ENCODE results near the gene SHB.

Gene SHB

GRCh38 chr9:37956904-37957663, 111.9 kb downstream of the SHB start:
- DNase-seq (ENCODE audit: insufficient read length, low spot score) (no peak), FAIRE-seq (no peak)

GRCh38 chr9:37956423-37956820, 112.6 kb downstream of the SHB start:
- no peak for DNase-seq (ENCODE audit: insufficient read length, low spot score)
- FAIRE-seq: no peak

GRCh38 chr9:37955781-37956422, 113.1 kb downstream of the SHB start:
- no peak for FAIRE-seq
- DNase-seq (ENCODE audit: insufficient read length, low spot score): no peak

GRCh38 chr9:37954581-37954981, 114.4 kb downstream of the SHB start:
- FAIRE-seq: peak; percentile 96
- peak; percentile 38 for DNase-seq (ENCODE audit: insufficient read length, low spot score)

DNA sequence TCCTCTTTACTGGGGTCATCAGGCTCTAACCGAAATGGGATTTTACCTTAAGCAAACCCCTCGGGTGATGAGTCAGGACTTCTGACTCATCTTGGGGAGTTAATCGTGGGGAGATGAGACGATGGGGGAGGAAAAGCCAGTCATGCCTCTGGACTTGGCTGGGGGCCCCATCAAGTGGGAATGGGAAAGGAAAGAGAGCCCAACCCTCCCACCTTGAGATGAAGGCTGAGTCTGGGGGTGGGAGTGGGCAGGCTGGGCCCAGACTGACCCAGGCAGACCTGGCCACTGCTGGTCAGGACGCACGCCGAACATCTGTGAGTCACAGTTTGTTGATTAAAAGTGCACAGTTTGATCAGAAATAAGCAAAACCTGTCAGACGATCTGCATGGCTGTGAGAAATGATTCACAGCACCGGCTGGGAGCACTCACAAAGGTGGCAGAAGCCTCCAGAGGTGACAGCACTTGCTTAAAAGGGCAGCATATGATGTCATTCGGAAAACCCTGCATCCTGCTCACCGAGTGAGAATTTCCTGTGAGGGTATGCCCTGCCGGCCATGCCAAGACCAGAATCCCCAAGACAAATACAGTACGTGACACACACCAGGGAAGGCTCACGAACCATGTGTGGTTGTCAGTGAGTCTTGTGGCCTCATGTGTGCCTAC, 115.1 kb downstream of the SHB start:
- DNase-seq (ENCODE audit: insufficient read length, low spot score) (peak; percentile 70), FAIRE-seq (no peak)

GRCh38 chr9:37953206-37953774, 115.7 kb downstream of the SHB start:
- FAIRE-seq (no peak), DNase-seq (ENCODE audit: insufficient read length, low spot score) (no peak)

- no peak for FAIRE-seq
- DNase-seq (ENCODE audit: insufficient read length, low spot score): no peak
Measured at GRCh38 chr9:37952731-37953130, 116.3 kb downstream of the SHB start.

DNA sequence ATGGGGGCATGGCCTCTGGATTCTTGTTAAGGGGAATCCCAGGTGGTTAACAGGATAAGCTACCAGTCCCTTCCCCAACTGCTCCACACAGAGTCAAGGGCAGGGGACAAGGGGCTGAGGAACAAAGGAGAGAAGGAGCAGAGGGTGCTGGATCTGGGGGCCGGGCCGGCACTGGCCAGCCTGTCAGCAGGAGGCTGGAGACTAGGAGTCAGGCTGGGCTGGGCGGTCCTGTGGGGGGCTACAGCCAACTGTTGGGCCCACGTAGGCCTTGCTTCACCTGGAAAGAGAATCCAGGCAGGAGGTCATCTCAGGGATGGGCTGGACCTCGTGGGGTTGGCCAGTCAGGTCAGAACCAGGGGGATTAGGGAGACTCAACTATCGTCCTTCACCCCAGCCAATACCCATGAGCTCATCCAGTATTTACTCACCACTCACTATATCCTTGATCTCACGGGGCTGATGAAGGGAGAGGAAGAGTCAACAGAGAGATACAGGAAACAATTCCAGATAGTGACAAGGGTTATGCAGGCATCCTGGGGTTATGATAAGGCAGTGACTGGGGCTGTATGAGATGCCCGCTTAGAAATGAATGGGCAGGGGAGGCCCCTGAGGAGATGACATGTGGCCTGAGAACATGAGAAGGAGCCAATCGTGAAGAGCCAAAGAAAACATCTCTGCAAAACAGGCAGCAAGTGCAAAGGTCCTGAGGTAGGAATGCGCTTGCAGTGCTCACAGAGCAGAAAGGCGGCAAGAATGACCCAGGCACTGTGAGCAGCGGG, 117.2 kb downstream of the SHB start:
- FAIRE-seq: no peak

GRCh38 chr9:37950561-37950960, 118.5 kb downstream of the SHB start:
- FAIRE-seq: no peak
- DNase-seq (ENCODE audit: insufficient read length, low spot score): no peak

More for the DNA sequence above, 117.2 kb downstream of the SHB start:
- no peak for DNase-seq (ENCODE audit: insufficient read length, low spot score)

DNA sequence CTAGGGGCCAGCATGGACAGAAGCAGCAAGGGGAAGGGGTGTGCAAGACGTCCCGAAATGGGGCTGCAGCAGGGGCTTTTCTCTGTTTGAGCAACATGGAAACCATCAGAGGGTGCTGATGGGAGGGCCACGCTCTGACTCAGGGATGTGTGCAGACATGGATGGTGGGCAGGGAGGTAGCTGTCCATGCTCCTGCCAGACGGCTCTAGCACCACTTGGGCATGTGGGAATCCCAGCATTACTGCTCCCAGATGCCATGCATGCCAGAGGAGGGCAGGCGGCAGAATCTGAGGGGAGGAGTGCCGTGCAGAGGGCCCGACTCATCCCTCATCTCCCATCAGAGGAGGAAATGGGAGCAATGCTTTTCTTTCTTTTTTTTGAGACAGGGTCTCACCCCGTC, 119.5 kb downstream of the SHB start:
- FAIRE-seq (no peak), DNase-seq (ENCODE audit: insufficient read length, low spot score) (no peak)

DNA sequence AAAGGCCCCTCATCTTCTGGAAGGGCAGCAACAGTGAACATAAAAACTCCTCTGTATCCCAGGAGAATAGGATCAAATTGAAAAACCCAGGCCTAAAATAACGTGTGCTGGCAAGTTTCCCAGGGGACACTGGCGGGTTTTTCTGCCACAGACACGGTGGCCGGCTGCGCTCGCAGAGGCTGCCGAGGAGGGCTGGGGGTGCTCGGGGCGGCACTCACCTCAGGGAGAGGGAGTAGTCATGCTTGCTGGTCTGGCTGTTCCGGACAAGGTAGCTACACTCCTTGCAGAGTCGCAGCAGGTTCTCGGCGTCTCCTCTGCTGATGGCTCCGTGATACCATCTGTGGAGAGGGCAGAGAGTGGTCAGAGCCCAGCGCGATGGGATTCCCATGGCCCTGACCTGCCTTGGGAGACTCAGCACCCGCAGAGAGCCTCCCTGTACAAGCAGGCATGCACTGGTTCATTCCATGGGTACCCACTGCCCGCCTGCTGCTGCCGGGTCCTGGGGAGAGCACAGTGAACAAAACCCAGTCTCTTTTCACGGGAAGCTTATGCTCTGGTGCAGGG, 120.5 kb downstream of the SHB start:
- DNase-seq (ENCODE audit: insufficient read length, low spot score) (no peak), FAIRE-seq (no peak)

DNA sequence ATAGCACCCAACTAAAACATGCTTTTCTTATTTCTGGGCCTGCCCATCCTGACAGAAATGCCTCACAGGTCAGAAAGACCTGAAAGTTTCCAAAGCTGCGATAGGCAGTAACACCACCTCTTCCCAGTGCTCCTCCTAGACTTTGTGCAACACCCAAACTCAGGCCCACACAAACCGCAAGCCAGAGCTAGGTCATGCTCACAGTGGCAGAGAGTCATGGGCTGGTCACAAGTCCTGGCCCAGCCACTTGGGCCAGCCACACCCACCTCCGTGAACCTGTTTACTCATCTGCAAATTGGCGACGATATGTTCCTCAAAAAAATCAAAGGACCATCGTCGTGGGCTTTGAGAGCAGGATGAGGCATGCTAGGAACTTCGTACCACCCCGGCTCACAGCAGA, 121.0 kb downstream of the SHB start:
- DNase-seq (ENCODE audit: insufficient read length, low spot score) (no peak), FAIRE-seq (no peak)

- DNase-seq (ENCODE audit: insufficient read length, low spot score) (no peak), FAIRE-seq (no peak)
Measured at GRCh38 chr9:37947471-37947870, 121.6 kb downstream of the SHB start.

GRCh38 chr9:37946971-37947370, 122.1 kb downstream of the SHB start:
- FAIRE-seq (no peak), DNase-seq (ENCODE audit: insufficient read length, low spot score) (no peak)

GRCh38 chr9:37946041-37946440, 123.0 kb downstream of the SHB start:
- no peak for FAIRE-seq
- no peak for DNase-seq (ENCODE audit: insufficient read length, low spot score)

DNA sequence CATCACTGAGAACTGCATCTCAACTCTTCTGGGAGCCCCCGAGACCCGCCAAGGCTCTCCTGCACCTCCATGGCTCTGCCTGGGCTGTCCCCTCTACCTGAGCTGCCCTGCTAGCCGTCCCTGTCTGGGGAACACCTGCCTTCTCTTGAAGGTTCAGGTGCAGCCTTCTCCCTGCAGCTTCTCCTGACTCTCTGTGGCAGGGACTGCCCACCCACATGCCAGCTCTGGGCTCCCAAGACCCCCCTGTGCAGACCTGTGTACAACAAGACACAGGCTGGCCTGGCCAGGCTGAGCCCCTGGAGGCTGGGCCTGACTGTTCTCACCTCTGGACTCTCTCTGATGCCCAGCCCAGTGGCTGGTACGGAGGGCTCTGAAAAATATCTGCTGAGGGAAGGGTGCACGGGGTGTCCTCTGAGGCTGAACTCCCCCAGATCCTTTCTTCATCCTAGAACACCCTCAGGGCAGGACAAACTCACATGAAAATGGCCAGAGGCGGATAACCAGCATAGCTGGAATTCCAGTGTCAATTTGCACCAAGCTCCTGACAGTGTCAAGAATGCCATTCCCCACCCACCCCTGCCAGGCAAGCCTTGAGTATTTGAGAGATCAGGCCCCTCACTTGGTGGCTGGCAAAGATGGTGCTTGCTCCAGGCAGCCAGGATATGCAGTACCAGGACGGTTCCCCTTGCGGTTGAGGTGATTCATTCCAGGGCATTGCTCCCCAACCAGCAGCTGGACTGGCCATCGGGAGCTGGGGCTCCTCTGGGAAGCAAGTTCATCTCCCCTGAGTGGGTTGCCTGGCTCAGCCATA, 124.2 kb downstream of the SHB start:
- no peak for FAIRE-seq

DNA sequence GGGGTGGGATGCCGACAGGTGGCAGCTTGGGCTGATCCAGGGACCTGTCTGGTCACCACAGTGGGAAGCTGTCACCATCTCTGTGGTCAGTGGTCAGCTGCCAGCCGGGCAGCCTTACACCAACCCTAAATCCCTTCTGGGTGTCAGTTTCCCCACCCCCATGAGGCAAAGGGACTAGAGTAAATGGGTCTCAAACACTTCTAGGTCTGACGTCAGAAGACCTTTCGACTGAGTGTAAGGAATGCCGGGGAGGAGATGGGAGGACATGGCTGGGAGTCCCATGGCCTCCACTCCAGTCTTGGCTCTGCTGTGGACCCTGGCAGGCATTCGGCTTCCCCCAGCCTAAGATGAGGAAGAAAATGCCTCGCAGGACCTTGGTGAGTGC, 124.8 kb downstream of the SHB start:
- FAIRE-seq: no peak
- DNase-seq (ENCODE audit: insufficient read length, low spot score): no peak

More for the DNA sequence above, 124.2 kb downstream of the SHB start:
- DNase-seq (ENCODE audit: insufficient read length, low spot score): no peak

- FAIRE-seq (no peak), DNase-seq (ENCODE audit: insufficient read length, low spot score) (no peak)
Measured at GRCh38 chr9:37943345-37944265, 125.4 kb downstream of the SHB start.

Measured in GM19239 (cell line).